ENCODE results near the gene LRRC30. TPM values are rescaled to one million over a fixed set of nuclear protein-coding genes. Genes with fewer than 3 reads are reported as not detected.

Gene LRRC30
- total RNA-seq, result not detected in 2 replicates

DNA sequence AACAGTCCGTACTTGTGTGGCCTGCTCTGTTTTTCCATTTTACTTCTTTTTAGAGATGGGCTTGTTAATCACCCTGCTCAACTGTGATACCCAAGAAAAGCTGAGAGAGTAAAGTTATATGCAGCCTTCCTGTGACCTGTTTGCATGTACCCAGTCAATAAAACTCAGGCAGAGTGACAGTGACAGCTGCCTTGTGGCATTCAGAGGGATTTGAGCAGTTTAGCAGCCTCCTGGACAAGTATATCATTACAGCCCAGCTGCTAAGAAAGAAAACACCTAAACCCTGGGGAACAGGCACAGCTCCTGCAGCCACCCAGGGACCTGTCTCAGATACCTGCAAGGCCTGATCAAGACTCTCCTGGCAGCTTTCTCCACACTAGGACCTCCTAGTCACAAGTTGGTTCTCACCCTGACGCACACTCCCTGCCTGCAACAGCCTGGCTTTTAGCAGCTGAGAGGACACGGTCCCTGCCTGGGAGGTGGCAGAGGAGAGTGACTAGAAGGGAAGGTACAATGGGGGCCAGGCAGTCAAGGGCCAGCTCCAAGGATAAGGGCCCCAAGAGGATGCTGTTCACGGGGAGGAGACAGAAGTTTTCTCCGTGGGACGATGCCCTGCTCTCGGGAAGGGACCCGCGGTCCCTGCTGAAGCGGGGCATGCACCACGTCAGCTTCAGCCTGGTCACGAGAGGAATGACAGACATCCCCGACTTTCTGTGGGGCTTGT is at the start of gene LRRC30:
Gene LRRC30, plus strand, starts transcription at position 464 of the 724 bp plus-strand sequence. Its CDS starts 50 bp downstream, at position 514.

Other genes starting within 250 kb of the LRRC30 start
- gene LAMA1, start 113.3 kb upstream of the LRRC30 start, total RNA-seq, result 1.5 and 5.8 TPM in 2 replicates

All from bronchial smooth muscle cell (primary cell).